A375 (cell line): ENCODE data around the gene KIF21B. TPM values are rescaled to one million over a fixed set of nuclear protein-coding genes. Genes with fewer than 3 reads are reported as not detected.

Source experiments
- small RNA-seq: library from RNA; depleted of rRNA; stranded (forward); fragments of <200 nt; gene quantifications from one replicate; pipeline ENCODE3, GENCODE V24; 2014
- total RNA-seq: library from RNA; depleted of rRNA; stranded (reverse); fragments of >200 nt; shearing (Covaris generic); gene quantifications from 2 replicates; pipeline ENCODE4 v1.2.3, GENCODE V29; 2014; rRNA removed

KIF21B gene
- 19.9 and 20.8 TPM in 2 replicates for total RNA-seq

GRCh38 chr1:201023517-201023902 is at the start of gene KIF21B:
Gene KIF21B (minus strand): TSS chr1:201023714. CDS start chr1:201023383, 331 bp downstream.

Small RNA genes lying within 50 kb of the gene (small RNA-seq; reads per million reads assigned to genes)
- not detected for gene RNU6-704P

Other genes with a start within 250 kb of the KIF21B start
- not detected in 2 replicates for gene GPR25, start 150.7 kb downstream of the KIF21B start, total RNA-seq
- 19.5 and 21.9 TPM in 2 replicates for gene INAVA, start 128.8 kb downstream of the KIF21B start, total RNA-seq
- gene CACNA1S, start 88.7 kb upstream of the KIF21B start, total RNA-seq, result 0.03 and 0.08 TPM in 2 replicates
- gene ASCL5, start 103.5 kb upstream of the KIF21B start, total RNA-seq, result not detected in 2 replicates
- gene TMEM9, start 130.8 kb upstream of the KIF21B start, total RNA-seq, result 106 and 111 TPM in 2 replicates
- gene IGFN1, start 167.1 kb upstream of the KIF21B start, total RNA-seq, result 0.32 and 0.49 TPM in 2 replicates